ELR (cell line): Measurements from ENCODE around the gene FAM200B.

ENCODE experiments used
- DNase-seq: peaks from one replicate; pipeline ENCODE4 v3.0.0-alpha.2; 2015; ENCODE audit warnings: low read depth

The FAM200B gene

GRCh38 chr4:15681372-15682241, at the start of gene FAM200B:
Gene FAM200B, plus strand, starts transcription at chr4:15681827. Its CDS starts 5,151 bp downstream, at chr4:15686978.
- DNase-seq = peak; percentile 99

- DNase-seq = no peak
These were observed 44.8 kb upstream of the FAM200B start for GRCh38 chr4:15636818-15637217.

DNA sequence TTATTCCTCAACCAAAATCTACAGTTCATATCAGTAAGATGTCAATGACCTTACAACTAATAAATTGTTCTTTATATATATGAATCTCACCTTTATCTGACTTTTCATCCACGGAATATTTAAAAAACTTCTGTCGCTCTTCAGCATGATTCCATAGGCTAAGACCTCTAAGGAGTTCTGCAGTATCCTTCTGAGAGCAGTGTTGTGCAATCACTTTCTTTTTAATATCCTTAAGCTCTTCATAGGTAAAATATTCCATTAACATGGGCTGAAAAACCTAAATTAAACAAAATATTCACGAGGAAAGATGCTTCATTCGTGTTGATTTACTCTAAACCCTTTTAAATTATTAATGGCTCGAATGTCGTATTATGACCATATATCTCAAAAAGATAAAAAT, 43.2 kb upstream of the FAM200B start:
- DNase-seq = no peak

- no peak for DNase-seq
These were observed 33.0 kb upstream of the FAM200B start for GRCh38 chr4:15648600-15648999.

DNA sequence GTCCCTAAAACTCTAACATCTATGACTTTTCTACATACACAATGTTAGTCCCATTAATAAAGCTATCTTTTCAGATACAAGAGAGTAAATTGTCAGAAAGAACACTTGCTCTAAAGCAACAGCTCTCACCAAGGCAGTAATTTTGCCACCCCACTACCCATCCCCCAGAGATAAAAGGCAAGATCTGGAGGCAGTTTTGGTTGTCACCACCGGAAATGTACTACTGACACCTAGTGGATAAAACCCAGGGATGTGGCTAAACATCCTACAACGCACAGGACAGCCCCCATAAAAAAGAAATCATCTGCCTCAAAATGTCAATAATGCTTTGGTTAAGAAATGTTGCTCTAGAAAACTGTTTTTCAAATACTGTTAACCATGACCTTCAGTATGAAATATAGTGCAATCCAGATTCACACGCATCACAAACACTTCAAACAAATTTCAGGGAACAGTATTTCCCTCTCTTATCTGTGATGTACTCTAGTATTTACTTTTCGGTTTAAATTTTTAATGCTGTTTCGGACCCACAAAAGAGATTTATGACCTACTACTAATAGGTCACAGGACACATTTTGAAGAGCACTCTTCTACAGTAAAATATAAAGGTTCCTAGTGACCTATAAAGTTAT, 31.6 kb upstream of the FAM200B start:
- DNase-seq = peak; percentile 71

- DNase-seq = peak; percentile 17
These were observed 30.0 kb upstream of the FAM200B start for GRCh38 chr4:15651676-15652075.

- DNase-seq = no peak
These were observed 29.4 kb upstream of the FAM200B start for GRCh38 chr4:15652191-15652590.

GRCh38 chr4:15652841-15653240, 28.8 kb upstream of the FAM200B start:
- no peak for DNase-seq

DNA sequence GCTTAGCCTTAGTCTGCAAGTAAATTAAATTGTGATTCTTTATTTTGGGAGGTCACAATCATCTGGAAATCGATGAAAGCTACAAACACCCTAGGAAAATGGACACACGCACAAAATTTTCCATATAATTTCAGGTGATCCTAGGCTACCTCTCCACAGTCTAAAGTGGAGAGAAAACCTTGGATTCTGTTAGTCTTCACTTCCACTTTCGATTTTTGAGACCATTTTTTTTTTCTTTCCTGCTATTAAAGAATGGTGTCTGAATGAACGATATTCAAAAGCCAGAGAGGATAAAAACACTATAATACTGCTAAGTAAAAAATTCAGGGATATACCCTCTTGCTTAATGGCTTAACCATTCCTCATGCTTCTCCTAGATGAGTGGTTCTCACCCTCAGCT, 28.2 kb upstream of the FAM200B start:
- DNase-seq = peak; percentile 19

- peak; percentile 68 for DNase-seq
These were observed 27.6 kb upstream of the FAM200B start for GRCh38 chr4:15653864-15654592.

DNA sequence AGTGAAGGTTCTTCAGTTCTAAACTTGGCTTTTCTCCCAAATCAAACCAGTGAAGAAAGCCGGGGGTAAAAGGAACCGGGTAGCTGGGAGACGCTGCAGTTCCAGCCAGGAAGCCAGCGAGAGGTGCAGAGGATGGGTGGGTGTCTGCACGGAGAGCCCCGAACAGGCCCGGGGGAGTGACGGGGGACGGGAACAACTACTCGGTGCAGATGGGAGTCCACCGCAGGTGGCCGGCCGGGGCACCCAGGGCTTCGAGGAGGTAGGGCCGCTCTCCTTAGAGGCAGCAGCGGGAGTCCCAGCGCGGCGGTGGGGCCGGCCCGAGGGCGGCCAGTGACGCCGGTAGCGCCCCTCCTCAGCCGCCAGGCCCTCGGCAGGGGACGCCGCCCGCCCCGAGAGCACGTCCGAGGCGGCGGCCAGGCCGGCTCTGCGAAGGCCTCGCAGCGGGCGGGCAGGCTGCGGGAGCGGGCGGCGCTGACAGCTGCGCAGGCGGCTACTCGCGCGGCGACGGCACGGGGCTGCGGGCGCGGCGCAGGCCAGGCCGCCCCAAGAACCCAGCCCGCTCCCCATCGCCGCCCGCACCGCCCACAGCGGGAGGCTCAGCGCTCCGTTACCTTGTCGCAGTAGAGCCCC, 26.9 kb upstream of the FAM200B start:
- DNase-seq = peak; percentile 55

DNA sequence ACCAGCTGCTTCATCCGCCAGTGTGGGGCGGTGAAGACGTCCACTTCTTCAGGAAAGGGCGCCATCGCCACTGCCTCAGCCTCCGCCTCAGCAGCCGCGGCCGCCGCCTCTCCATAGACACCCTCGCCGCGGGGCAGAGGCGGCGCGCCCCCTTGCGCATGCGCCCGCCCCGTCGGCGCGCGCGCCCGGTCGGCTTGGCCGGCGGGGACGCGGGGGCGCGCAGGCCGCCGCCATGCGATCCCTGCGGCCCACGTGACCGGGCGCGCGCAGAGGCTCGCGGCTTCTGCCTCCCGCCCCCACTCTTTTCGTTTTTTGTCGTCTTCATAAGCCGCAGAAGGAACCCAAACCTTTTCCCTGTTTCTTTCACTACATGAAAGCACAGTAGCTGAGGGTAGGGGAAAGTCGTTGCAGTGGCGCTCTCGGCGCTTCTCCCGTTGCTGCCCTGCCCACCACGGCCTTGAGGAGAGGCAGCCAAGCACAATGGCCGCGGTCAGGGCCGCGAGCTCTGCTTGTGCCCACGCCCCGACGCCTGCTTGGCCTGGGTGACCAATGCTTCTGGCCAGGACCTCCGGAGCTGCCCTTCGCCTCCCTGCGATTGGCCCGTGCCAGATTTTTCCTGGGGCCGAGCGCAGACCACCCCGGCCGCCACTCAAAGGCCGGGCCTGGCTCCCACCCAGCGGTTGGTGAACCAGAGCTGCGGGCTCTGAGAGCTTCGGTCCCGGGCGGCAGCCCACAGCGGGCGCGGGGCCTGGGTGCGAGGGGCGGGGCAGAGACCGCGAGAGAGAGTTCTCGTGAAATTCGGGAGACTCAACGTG, 26.2 kb upstream of the FAM200B start, which contains the start of gene FBXL5:
TSS of gene FBXL5 (minus strand) at position 135 of the 815 bp plus-strand sequence. CDS start at position 65, 70 bp downstream.
- DNase-seq = peak; percentile 84

- DNase-seq = no peak
These were observed 25.6 kb upstream of the FAM200B start for GRCh38 chr4:15656038-15656470.

DNA sequence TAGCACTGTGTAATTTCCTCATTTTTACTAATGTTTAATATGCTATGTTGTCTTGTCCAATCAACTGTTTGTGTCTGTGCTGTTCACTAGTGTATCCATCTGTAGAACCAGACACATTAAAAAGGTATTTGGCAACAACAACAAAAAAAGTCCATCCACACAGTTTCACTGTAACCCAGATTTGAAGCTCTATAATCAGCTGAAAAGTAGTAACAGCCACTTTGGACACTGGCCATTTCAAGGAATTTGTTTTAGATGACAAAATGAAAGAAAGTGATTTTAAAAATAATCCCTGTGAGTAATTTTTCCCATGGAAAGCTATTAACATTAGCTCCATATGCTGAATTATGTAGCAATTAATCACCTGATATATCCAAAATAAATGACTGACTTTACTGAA, 24.3 kb upstream of the FAM200B start:
- no peak for DNase-seq

- DNase-seq = no peak
These were observed 23.4 kb upstream of the FAM200B start for GRCh38 chr4:15658136-15658770.

GRCh38 chr4:15658781-15659180, 22.8 kb upstream of the FAM200B start:
- no peak for DNase-seq

DNA sequence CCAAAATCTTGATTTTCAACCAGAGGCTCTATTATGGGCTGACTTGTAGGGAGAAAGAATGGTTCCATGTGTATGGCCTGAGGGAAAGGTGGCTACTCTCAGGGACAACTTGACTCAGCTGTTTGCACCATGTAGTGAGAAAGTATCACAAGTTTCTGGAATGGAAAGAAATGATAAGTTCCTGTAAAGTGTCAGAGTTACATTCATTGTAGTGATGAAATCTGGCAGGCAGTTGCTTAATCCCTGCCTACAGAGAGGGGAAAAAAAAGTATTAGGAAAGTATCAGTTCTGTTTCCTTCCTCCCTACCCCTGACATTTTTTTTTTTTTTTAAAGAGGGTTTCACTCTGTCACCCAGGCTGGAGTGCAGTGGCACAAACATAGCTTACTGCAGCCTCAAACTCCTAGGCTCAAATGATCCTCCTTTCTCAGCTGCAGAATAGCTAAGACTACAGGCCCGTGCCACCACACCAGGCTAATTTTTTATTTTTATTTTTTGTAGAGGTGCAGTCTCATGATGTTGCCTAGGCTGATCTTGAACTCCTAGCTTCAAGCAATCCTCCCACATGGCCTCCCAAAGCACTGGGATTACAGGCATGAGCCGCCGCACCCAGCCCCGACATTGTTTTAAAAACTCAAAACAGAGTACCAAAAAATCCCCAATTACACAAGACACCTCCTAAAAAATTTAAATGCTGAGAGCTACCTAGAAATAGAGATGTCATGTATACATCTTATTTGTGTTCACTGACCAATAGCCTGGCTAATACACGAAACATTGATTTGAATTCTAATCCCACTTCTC, 21.7 kb upstream of the FAM200B start:
- peak; percentile 16 for DNase-seq

GRCh38 chr4:15665753-15666365, 15.8 kb upstream of the FAM200B start:
- peak; percentile 90 for DNase-seq

GRCh38 chr4:15667006-15667405, 14.6 kb upstream of the FAM200B start:
- no peak for DNase-seq
